Measurements from ENCODE around the gene EHMT1.

GRCh38 chr9:137665697-137666512 is 47.1 kb downstream of the EHMT1 start:
- no peak for TF ChIP-seq POLR2A (IDR thresholded peaks at IDR 0.05)
- no peak for TF ChIP-seq CTCF (IDR thresholded peaks at IDR 0.05 in 4 of 5, conservative IDR thresholded peaks at IDR 0.05 in 1 of 5)
